ENCODE data around the gene WDR12. TPM values are rescaled to one million over a fixed set of nuclear protein-coding genes. Genes with fewer than 3 reads are reported as not detected.
"Not testable (repeated sequence)": the region's sequence is repeated elsewhere in the genome, so short reads cannot be mapped to it uniquely, and the experiment has no call there.

The WDR12 gene
- total RNA-seq, 2 experiments from 2014 or later = 38.4 to 91.4 TPM

GRCh38 chr2:202870431-202871299 lies 40.8 kb downstream of the WDR12 start:
- no peaks in the 10 kb centered on the region for H3K36me3 ChIP-seq (ENCODE audit: insufficient read depth, low read length)
- no peaks in the 10 kb centered on the region for H3K9me3 ChIP-seq (ENCODE audit: low read length)
- peak overlapping the region; percentile 80 for H3K4me3 ChIP-seq (ENCODE audit: low read depth, low read length, poor library complexity, severe bottlenecking)
- intact Hi-C loops (cut with micrococcal nuclease; ENCODE audit: unreplicated experiment) = loop anchor here (1.0 to 5.0 kb wide), 5 partner anchors 39 to 298 kb away; partner anchors contain the start of genes FAM117B and WDR12
- ChIA-PET CTCF (ENCODE audit: unreplicated experiment) (interaction anchor here (0.6 to 1.1 kb wide), 3 partner anchors 281 to 967 kb away, joined by 3 read pairs; no protein-coding TSS in a partner anchor), POLR2A (interaction anchor here (0.6 to 2.6 kb wide), 5 partner anchors 24 to 1577 kb away, joined by 3 to 11 read pairs (median 3); partner anchors contain the start of genes CARF and WDR12)
- peak overlapping the region; percentile 39 for H3K27ac ChIP-seq (ENCODE audit: low read depth, low read length, poor library complexity, severe bottlenecking)
- no peak for TF ChIP-seq EZH2phosphoT487 (IDR thresholded peaks at IDR 0.05; ENCODE audit: borderline replicate concordance, low read depth, low read length)
- TF ChIP-seq, protein P1, sequence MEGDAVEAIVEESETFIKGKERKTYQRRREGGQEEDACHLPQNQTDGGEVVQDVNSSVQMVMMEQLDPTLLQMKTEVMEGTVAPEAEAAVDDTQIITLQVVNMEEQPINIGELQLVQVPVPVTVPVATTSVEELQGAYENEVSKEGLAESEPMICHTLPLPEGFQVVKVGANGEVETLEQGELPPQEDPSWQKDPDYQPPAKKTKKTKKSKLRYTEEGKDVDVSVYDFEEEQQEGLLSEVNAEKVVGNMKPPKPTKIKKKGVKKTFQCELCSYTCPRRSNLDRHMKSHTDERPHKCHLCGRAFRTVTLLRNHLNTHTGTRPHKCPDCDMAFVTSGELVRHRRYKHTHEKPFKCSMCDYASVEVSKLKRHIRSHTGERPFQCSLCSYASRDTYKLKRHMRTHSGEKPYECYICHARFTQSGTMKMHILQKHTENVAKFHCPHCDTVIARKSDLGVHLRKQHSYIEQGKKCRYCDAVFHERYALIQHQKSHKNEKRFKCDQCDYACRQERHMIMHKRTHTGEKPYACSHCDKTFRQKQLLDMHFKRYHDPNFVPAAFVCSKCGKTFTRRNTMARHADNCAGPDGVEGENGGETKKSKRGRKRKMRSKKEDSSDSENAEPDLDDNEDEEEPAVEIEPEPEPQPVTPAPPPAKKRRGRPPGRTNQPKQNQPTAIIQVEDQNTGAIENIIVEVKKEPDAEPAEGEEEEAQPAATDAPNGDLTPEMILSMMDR (conservative IDR thresholded peaks at IDR 0.05; ENCODE audit: low read length) = peak; percentile 85
- H2AFZ ChIP-seq (ENCODE audit: low read length) = peak overlapping the region; percentile 98
- no TSS peak for BruUV-seq (replicated peaks)
- no peaks in the 10 kb centered on the region for H3K9me2 ChIP-seq (ENCODE audit: insufficient read depth, low read length)
- H3K4me1 ChIP-seq (ENCODE audit: insufficient read depth, low read length, poor library complexity, severe bottlenecking) = peaks cover 11% of the 10 kb centered on the region
- peak overlapping the region; percentile 96 for H3K4me2 ChIP-seq (ENCODE audit: low read length)
- no peaks in the 10 kb centered on the region for H3K79me2 ChIP-seq (ENCODE audit: insufficient read depth, low read depth, low read length)
- H4K20me1 ChIP-seq (ENCODE audit: insufficient read depth, low read length) = no peaks in the 10 kb centered on the region
- peak; percentile 78 for DNase-seq (ENCODE audit: low spot score)

DNA sequence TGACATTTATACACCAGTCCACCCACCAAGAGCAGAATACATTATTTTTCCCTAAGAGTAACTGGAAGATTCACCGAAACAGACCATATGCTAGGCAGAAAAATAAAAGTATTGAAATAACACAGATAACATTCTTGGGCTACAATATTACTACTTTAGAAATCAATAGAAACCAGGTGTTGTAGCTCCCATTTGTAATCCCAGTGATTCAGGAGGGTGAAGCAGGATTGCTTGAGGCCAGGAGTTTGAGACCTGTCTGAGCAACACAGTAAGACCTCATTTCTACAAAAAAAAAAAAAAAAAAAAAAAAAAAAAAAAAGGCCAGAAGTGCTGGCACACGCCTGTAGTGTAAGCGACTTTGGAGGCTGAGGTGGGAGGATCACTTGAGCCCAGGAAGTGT lies 49.5 kb downstream of the WDR12 start:
- no peak overlapping the region for H2AFZ ChIP-seq (ENCODE audit: low read length)
- CTCF ChIA-PET (ENCODE audit: unreplicated experiment) = interaction anchor here (0.9 kb wide), 1 partner anchor 269 kb away, joined by 3 read pairs; no protein-coding TSS in a partner anchor
- no peaks in the 10 kb centered on the region for H3K4me1 ChIP-seq (ENCODE audit: insufficient read depth, low read length, poor library complexity, severe bottlenecking)
- no peak overlapping the region for H3K27ac ChIP-seq (ENCODE audit: low read depth, low read length, poor library complexity, severe bottlenecking)
- no peak for DNase-seq (ENCODE audit: low spot score)
- no peak overlapping the region for H3K4me3 ChIP-seq (ENCODE audit: low read depth, low read length, poor library complexity, severe bottlenecking)
- BruUV-seq (replicated peaks) = no TSS peak
- no peaks in the 10 kb centered on the region for H3K79me2 ChIP-seq (ENCODE audit: insufficient read depth, low read depth, low read length)
- H3K9me3 ChIP-seq (ENCODE audit: low read length) = no peaks in the 10 kb centered on the region
- H4K20me1 ChIP-seq (ENCODE audit: insufficient read depth, low read length) = no peaks in the 10 kb centered on the region
- no peaks in the 10 kb centered on the region for H3K9me2 ChIP-seq (ENCODE audit: insufficient read depth, low read length)
- POLR2A ChIA-PET = interaction anchor here (0.7 kb wide), 1 partner anchor 14 kb away, joined by 5 read pairs; no protein-coding TSS in a partner anchor
- no peak for TF ChIP-seq EZH2phosphoT487 (IDR thresholded peaks at IDR 0.05; ENCODE audit: borderline replicate concordance, low read depth, low read length)
- TF ChIP-seq, protein P1 (conservative IDR thresholded peaks at IDR 0.05; ENCODE audit: low read length) = no peak
- no peak overlapping the region for H3K4me2 ChIP-seq (ENCODE audit: low read length)
- no peaks in the 10 kb centered on the region for H3K36me3 ChIP-seq (ENCODE audit: insufficient read depth, low read length)
- intact Hi-C loops (cut with micrococcal nuclease; ENCODE audit: unreplicated experiment) = no loop called here

GRCh38 chr2:202858601-202859000 lies 52.9 kb downstream of the WDR12 start:
- Histone ChIP-seq H3K9me3 (ENCODE audit: low read length) (no peaks in the 10 kb centered on the region), H3K9me2 (ENCODE audit: insufficient read depth, low read length) (no peaks in the 10 kb centered on the region), H3K4me2 (ENCODE audit: low read length) (no peak overlapping the region), H3K4me1 (ENCODE audit: insufficient read depth, low read length, poor library complexity, severe bottlenecking) (no peaks in the 10 kb centered on the region), H2AFZ (ENCODE audit: low read length) (no peak overlapping the region), H4K20me1 (ENCODE audit: insufficient read depth, low read length) (no peaks in the 10 kb centered on the region), H3K36me3 (ENCODE audit: insufficient read depth, low read length) (no peaks in the 10 kb centered on the region), H3K27ac (ENCODE audit: low read depth, low read length, poor library complexity, severe bottlenecking) (no peak overlapping the region), H3K79me2 (ENCODE audit: insufficient read depth, low read depth, low read length) (no peaks in the 10 kb centered on the region), H3K4me3 (ENCODE audit: low read depth, low read length, poor library complexity, severe bottlenecking) (no peak overlapping the region)
- ChIA-PET CTCF (ENCODE audit: unreplicated experiment) (no interaction called here), POLR2A (no interaction called here)
- no peak for DNase-seq (ENCODE audit: low spot score)
- TSS peak; percentile 26 for BruUV-seq (replicated peaks)
- TF ChIP-seq, protein P1 (conservative IDR thresholded peaks at IDR 0.05; ENCODE audit: low read length) = no peak
- TF ChIP-seq EZH2phosphoT487 (IDR thresholded peaks at IDR 0.05; ENCODE audit: borderline replicate concordance, low read depth, low read length) = no peak
- intact Hi-C loops (cut with micrococcal nuclease; ENCODE audit: unreplicated experiment) = no loop called here

DNA sequence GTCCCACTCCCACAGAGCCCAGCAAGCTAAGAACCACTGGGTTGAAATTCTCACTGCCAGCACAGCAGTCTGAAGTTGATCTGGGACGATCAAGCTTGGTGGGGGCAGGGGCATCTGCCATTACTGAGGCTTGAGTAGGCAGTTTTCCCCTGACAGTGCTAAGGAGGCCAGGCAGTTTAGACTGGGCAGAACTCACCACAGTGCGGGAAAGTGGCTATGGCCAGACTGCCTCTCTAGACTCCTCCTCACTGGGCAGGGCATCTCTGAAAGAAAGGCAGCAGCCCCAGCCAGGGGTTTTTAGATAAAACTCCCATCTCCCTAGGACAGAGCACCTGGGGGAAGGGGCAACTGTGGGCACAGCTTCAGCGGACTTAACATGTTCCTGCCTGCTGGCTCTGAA lies 62.1 kb downstream of the WDR12 start:
- H3K4me3 ChIP-seq (ENCODE audit: low read depth, low read length, poor library complexity, severe bottlenecking); H3K4me2 ChIP-seq (ENCODE audit: low read length); CTCF ChIA-PET (ENCODE audit: unreplicated experiment); H3K9me2 ChIP-seq (ENCODE audit: insufficient read depth, low read length); DNase-seq (ENCODE audit: low spot score); BruUV-seq (replicated peaks); H3K79me2 ChIP-seq (ENCODE audit: insufficient read depth, low read depth, low read length); H3K9me3 ChIP-seq (ENCODE audit: low read length); intact Hi-C loops (cut with micrococcal nuclease; ENCODE audit: unreplicated experiment); H3K4me1 ChIP-seq (ENCODE audit: insufficient read depth, low read length, poor library complexity, severe bottlenecking); H4K20me1 ChIP-seq (ENCODE audit: insufficient read depth, low read length); H3K36me3 ChIP-seq (ENCODE audit: insufficient read depth, low read length); H3K27ac ChIP-seq (ENCODE audit: low read depth, low read length, poor library complexity, severe bottlenecking); H2AFZ ChIP-seq (ENCODE audit: low read length): not testable (repeated sequence)
- POLR2A ChIA-PET = interaction anchor here (0.6 kb wide), 1 partner anchor 9 kb away, joined by 6 read pairs; no protein-coding TSS in a partner anchor

Data from OCI-LY7 (cell line).